Neural cell (in vitro differentiated cells): ENCODE data around the gene C2CD3. TPM values are rescaled to one million over a fixed set of nuclear protein-coding genes. Genes with fewer than 3 reads are reported as not detected.

Experiments
- H2AFZ ChIP-seq: fragments of 200-600, 300-800 bp; sonication (generic), shearing (Covaris generic); 2 replicates; pipeline ENCODE4 v1.6.0; 2014; ENCODE audit warnings: low read depth, mild to moderate bottlenecking, antibody characterized with exemption, low read length, moderate library complexity
- H3F3A ChIP-seq: fragments of 200-600 bp; shearing (Covaris generic); 2 replicates; pipeline ENCODE4 v1.6.1; 2016; ENCODE audit warnings: mild to moderate bottlenecking, moderate library complexity, mixed read lengths, antibody characterized with exemption, low read length; ENCODE audit not compliant: insufficient read depth, poor library complexity, severe bottlenecking
- H3K27ac ChIP-seq: fragments of 200-600, 300-800 bp; sonication (generic), shearing (Covaris generic); 2 replicates; pipeline ENCODE4 v1.5.1; 2014; ENCODE audit warnings: mild to moderate bottlenecking, low read length, moderate library complexity
- H3K27me3 ChIP-seq: fragments of 300-800, 200-600 bp; sonication (generic), shearing (Covaris generic); 2 replicates; pipeline ENCODE4 v1.6.0; 2014; ENCODE audit warnings: mild to moderate bottlenecking, low read depth, low read length, moderate library complexity; ENCODE audit not compliant: insufficient read depth
- H3K36me3 ChIP-seq: fragments of 300-800, 200-600 bp; sonication (generic), shearing (Covaris generic); 2 replicates; pipeline ENCODE4 v1.5.1; 2014; ENCODE audit warnings: mild to moderate bottlenecking, antibody characterized with exemption, low read length, moderate library complexity; ENCODE audit not compliant: insufficient read depth
- H3K4me2 ChIP-seq: fragments of 300-800, 200-600 bp; sonication (generic), shearing (Covaris generic); 2 replicates; pipeline ENCODE4 v1.6.0; 2014; ENCODE audit warnings: mild to moderate bottlenecking, low read length
- H3K4me3 ChIP-seq: fragments of 300-800, 200-600 bp; sonication (generic), shearing (Covaris generic); 2 replicates; pipeline ENCODE4 v1.5.1; 2014; ENCODE audit warnings: mild to moderate bottlenecking, low read length, moderate library complexity
- H3K79me2 ChIP-seq: fragments of 200-600 bp; shearing (Covaris generic); replicated peaks from 2 replicates; pipeline ENCODE4 v1.6.0; 2014; ENCODE audit warnings: mild to moderate bottlenecking, low read length, moderate library complexity; ENCODE audit not compliant: insufficient read depth
- H3K9ac ChIP-seq: fragments of 300-800, 200-600 bp; sonication (generic), shearing (Covaris generic); 2 replicates; pipeline ENCODE4 v1.6.1; 2016; ENCODE audit warnings: mild to moderate bottlenecking, low read length, mixed read lengths
- H3K9me2 ChIP-seq: fragments of 200-600 bp; shearing (Covaris generic); 2 replicates; pipeline ENCODE4 v1.6.1; 2016; ENCODE audit warnings: mild to moderate bottlenecking, low read length, mixed read lengths; ENCODE audit not compliant: insufficient read depth
- H3K9me3 ChIP-seq: fragments of 200-600, 300-800 bp; sonication (generic), shearing (Covaris generic); 2 replicates; pipeline ENCODE4 v1.6.1; 2016; ENCODE audit warnings: mild to moderate bottlenecking, mixed run types, low read length, moderate library complexity, mixed read lengths
- H4K20me1 ChIP-seq: fragments of 200-600 bp; shearing (Covaris generic); 2 replicates; pipeline ENCODE4 v1.6.1; 2016; ENCODE audit warnings: mild to moderate bottlenecking, mixed run types; ENCODE audit not compliant: insufficient read depth
- CTCF ChIP-seq: fragments of 450-650 bp; IDR thresholded peaks from 2 replicates; pipeline ENCODE4 v1.5.1; 2014; ENCODE audit warnings: antibody characterized with exemption, mild to moderate bottlenecking, moderate library complexity; ENCODE audit not compliant: poor library complexity, severe bottlenecking
- EP300 ChIP-seq: fragments of 450-650 bp; conservative IDR thresholded peaks from 2 replicates; pipeline ENCODE4 v1.6.1; 2014; ENCODE audit warnings: antibody characterized with exemption, mild to moderate bottlenecking, moderate library complexity; ENCODE audit not compliant: poor library complexity, severe bottlenecking
- EZH2 ChIP-seq: fragments of 200-600, 300-800 bp; shearing (Covaris generic), sonication (generic); IDR thresholded peaks from 2 replicates; pipeline ENCODE4 v1.6.1; 2014; ENCODE audit warnings: antibody characterized with exemption, low read length, borderline replicate concordance, mild to moderate bottlenecking; ENCODE audit not compliant: insufficient read depth, poor library complexity, severe bottlenecking
- MXI1 ChIP-seq: fragments of 450-650 bp; conservative IDR thresholded peaks from 2 replicates; pipeline ENCODE4 v1.6.1; 2014; ENCODE audit warnings: antibody characterized with exemption, mild to moderate bottlenecking; ENCODE audit not compliant: poor library complexity, severe bottlenecking
- POLR2AphosphoS5 ChIP-seq: IDR thresholded peaks from 2 replicates; pipeline ENCODE4 v1.6.1; 2012
- RAD21 ChIP-seq: fragments of 450-650 bp; conservative IDR thresholded peaks from 2 replicates; pipeline ENCODE4 v1.6.1; 2014; ENCODE audit warnings: antibody characterized with exemption, mild to moderate bottlenecking, moderate library complexity
- REST ChIP-seq: IDR thresholded peaks from 2 replicates; pipeline ENCODE4 v1.6.1; 2012; ENCODE audit warnings: borderline replicate concordance
- SMC3 ChIP-seq: fragments of 450-650 bp; conservative IDR thresholded peaks from 2 replicates; pipeline ENCODE4 v1.6.1; 2014; ENCODE audit warnings: antibody characterized with exemption, mild to moderate bottlenecking, moderate library complexity; ENCODE audit not compliant: poor library complexity
- TAF1 ChIP-seq: IDR thresholded peaks from 2 replicates; pipeline ENCODE4 v1.6.1; 2012; ENCODE audit warnings: low read depth
- polyA plus RNA-seq: library from polyadenylated mRNA; depleted of rRNA; stranded (reverse); fragments of >200 nt; gene quantifications from 2 replicates; pipeline ENCODE4 v1.2.3, GENCODE V29; 2014

C2CD3 gene
- polyA plus RNA-seq, 1 donor from 2014 or later = 13.2 TPM

- Histone ChIP-seq H3K27me3 (no peaks in the 10 kb centered on the region), H3K79me2 (no peaks in the 10 kb centered on the region), H3K9me2 (no peaks in the 10 kb centered on the region), H2AFZ (no peak overlapping the region), H3K4me2 (no peak overlapping the region), H3K9me3 (no peaks in the 10 kb centered on the region), H4K20me1 (no peaks in the 10 kb centered on the region), H3K36me3 (no peaks in the 10 kb centered on the region), H3F3A (no peaks in the 10 kb centered on the region), H3K9ac (no peak overlapping the region), H3K4me3 (no peak overlapping the region), H3K27ac (no peak overlapping the region)
- TF ChIP-seq TAF1 (no peak), REST (no peak), CTCF (no peak), POLR2AphosphoS5 (no peak), EP300 (no peak), SMC3 (no peak), RAD21 (no peak), EZH2 (no peak), MXI1 (no peak)
These were observed 205.6 kb downstream of the C2CD3 start for GRCh38 chr11:73965076-73965763.

GRCh38 chr11:73963861-73964260 lies 206.9 kb downstream of the C2CD3 start:
- Histone ChIP-seq H3K36me3 (no peaks in the 10 kb centered on the region), H3K27me3 (no peaks in the 10 kb centered on the region), H3K79me2 (no peaks in the 10 kb centered on the region), H3K4me2 (no peak overlapping the region), H2AFZ (no peak overlapping the region), H3K9me3 (no peaks in the 10 kb centered on the region), H4K20me1 (no peaks in the 10 kb centered on the region), H3K27ac (no peak overlapping the region), H3F3A (no peaks in the 10 kb centered on the region), H3K9ac (no peak overlapping the region), H3K4me3 (no peak overlapping the region), H3K9me2 (no peaks in the 10 kb centered on the region)
- TF ChIP-seq CTCF (no peak), EZH2 (no peak), RAD21 (no peak), MXI1 (no peak), REST (no peak), POLR2AphosphoS5 (no peak)
